Endothelial cell (in vitro differentiated cells): Measurements from ENCODE around the gene FEM1C. TPM values are rescaled to one million over a fixed set of nuclear protein-coding genes. Genes with fewer than 3 reads are reported as not detected.

ENCODE experiments used
- DNase-seq: peaks from one replicate; pipeline ENCODE4 v3.0.0; 2021; ENCODE audit warnings: low spot score
- H3K27ac Mint-ChIP-seq: one replicate; pipeline ENCODE4 v1.8.0; 2021; ENCODE audit warnings: mixed read lengths, inconsistent platforms; ENCODE audit not compliant: unreplicated experiment
- H3K27me3 Mint-ChIP-seq: one replicate; pipeline ENCODE4 v1.8.0; 2021; ENCODE audit warnings: mild to moderate bottlenecking, moderate library complexity, mixed read lengths, inconsistent platforms; ENCODE audit not compliant: unreplicated experiment
- H3K36me3 Mint-ChIP-seq: one replicate; pipeline ENCODE4 v1.8.0; 2021; ENCODE audit warnings: mild to moderate bottlenecking, low read depth, mixed read lengths, inconsistent platforms; ENCODE audit not compliant: unreplicated experiment
- H3K4me1 Mint-ChIP-seq: one replicate; pipeline ENCODE4 v1.8.0; 2021; ENCODE audit warnings: mild to moderate bottlenecking, mixed read lengths, inconsistent platforms; ENCODE audit not compliant: unreplicated experiment
- H3K4me3 Mint-ChIP-seq: one replicate; pipeline ENCODE4 v1.8.0; 2021; ENCODE audit warnings: mild to moderate bottlenecking, mixed read lengths, inconsistent platforms; ENCODE audit not compliant: unreplicated experiment
- H3K9me3 Mint-ChIP-seq: one replicate; pipeline ENCODE4 v1.8.0; 2021; ENCODE audit warnings: mixed read lengths, inconsistent platforms; ENCODE audit not compliant: unreplicated experiment
- total RNA-seq: library from RNA; stranded (reverse); fragmentation: NEBNext Ultra II Directional; extraction: Animal tissue kit (Norgen Biotek cat#: 25700); gene quantifications from one replicate; pipeline ENCODE4 v1.2.1, GENCODE V29; 2021; ENCODE audit not compliant: unreplicated experiment
- TF ChIP-seq, protein P1 (sequence below): fragments of 200-600 bp; sonication (generic); IDR thresholded peaks from one replicate; pipeline ENCODE4 v1.5.0; 2021; ENCODE audit warnings: antibody characterized with exemption; ENCODE audit not compliant: unreplicated experiment

The FEM1C gene
- total RNA-seq, 1 donor from 2014 or later: 16.8 TPM

DNA sequence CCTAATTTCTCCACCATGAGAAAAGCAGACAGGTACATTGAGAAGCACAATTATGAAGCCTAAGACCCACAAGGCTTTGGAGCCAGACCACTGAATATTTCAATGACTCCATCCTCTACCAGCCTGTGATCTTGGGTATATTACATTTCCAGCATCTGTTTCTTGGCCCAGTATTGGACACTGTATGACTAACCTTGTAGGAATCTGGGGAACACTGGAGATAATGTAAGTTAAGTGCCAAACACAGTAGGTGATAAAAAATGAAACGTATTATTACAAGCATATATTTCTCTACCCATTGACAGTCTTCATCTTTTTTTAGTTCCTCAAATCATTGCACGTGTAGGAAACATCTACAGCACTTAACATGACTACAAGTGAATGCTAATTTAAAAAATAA lies 28.6 kb upstream of the FEM1C start:
- H3K9me3 Mint-ChIP-seq: no peaks in the 10 kb centered on the region
- DNase-seq: no peak
- no peak overlapping the region for H3K27ac Mint-ChIP-seq
- H3K4me3 Mint-ChIP-seq: no peak overlapping the region
- no peaks in the 10 kb centered on the region for H3K27me3 Mint-ChIP-seq
- TF ChIP-seq, protein P1, sequence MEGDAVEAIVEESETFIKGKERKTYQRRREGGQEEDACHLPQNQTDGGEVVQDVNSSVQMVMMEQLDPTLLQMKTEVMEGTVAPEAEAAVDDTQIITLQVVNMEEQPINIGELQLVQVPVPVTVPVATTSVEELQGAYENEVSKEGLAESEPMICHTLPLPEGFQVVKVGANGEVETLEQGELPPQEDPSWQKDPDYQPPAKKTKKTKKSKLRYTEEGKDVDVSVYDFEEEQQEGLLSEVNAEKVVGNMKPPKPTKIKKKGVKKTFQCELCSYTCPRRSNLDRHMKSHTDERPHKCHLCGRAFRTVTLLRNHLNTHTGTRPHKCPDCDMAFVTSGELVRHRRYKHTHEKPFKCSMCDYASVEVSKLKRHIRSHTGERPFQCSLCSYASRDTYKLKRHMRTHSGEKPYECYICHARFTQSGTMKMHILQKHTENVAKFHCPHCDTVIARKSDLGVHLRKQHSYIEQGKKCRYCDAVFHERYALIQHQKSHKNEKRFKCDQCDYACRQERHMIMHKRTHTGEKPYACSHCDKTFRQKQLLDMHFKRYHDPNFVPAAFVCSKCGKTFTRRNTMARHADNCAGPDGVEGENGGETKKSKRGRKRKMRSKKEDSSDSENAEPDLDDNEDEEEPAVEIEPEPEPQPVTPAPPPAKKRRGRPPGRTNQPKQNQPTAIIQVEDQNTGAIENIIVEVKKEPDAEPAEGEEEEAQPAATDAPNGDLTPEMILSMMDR: no peak
- peaks cover 4% of the 10 kb centered on the region for H3K4me1 Mint-ChIP-seq
- H3K36me3 Mint-ChIP-seq: no peaks in the 10 kb centered on the region

DNA sequence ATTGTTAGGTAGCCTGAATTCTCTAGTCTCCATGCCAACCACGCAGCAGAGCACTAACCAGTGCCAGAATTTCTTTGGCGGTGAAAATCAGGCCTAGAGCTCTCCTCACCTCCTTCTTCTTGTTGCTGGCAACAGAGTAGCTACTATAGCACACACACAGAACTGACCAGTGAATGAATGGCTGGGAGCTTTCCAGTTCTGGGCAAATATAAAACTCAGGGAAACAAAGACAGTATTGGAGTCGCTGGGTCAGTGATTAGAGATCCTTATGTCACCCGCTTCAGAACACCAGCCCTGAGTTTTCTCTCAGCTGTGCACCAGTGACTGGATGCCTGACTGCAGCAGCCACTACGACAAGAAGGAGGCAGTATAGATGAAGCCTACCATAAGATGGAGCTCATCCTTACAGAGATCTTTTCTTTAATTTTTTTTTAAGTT lies 26.9 kb upstream of the FEM1C start:
- DNase-seq: no peak
- no peaks in the 10 kb centered on the region for H3K9me3 Mint-ChIP-seq
- no peak overlapping the region for H3K27ac Mint-ChIP-seq
- TF ChIP-seq, protein P1: no peak
- no peaks in the 10 kb centered on the region for H3K27me3 Mint-ChIP-seq
- H3K4me1 Mint-ChIP-seq: peaks cover 4% of the 10 kb centered on the region
- H3K4me3 Mint-ChIP-seq: no peak overlapping the region
- H3K36me3 Mint-ChIP-seq: no peaks in the 10 kb centered on the region

GRCh38 chr5:115568668-115569067 lies 24.1 kb upstream of the FEM1C start:
- no peak for DNase-seq
- no peaks in the 10 kb centered on the region for H3K4me1 Mint-ChIP-seq
- no peaks in the 10 kb centered on the region for H3K36me3 Mint-ChIP-seq
- TF ChIP-seq, protein P1: no peak
- no peak overlapping the region for H3K4me3 Mint-ChIP-seq
- H3K27me3 Mint-ChIP-seq: no peaks in the 10 kb centered on the region
- no peaks in the 10 kb centered on the region for H3K9me3 Mint-ChIP-seq
- no peak overlapping the region for H3K27ac Mint-ChIP-seq

DNA sequence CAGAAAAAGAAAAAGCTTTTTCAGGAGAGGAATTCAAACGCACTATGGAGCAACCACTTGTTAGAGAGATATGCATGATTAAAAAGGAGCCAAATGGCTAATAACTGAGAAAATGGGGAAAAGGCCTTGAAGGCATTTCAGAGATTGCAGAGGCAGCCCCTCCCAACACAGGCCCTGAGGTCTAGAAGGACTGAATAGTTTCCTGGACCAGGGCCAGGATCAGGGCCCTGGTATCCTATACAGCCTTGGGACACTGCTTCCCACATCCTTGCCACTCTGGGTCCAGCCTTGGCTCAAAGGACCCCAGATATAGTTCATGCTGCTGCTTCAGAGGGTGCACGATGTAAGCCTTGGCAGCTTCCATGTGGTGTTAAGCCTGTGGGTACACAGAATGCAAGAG lies 20.7 kb upstream of the FEM1C start:
- H3K27ac Mint-ChIP-seq: no peak overlapping the region
- H3K4me3 Mint-ChIP-seq: no peak overlapping the region
- TF ChIP-seq, protein P1: no peak
- H3K27me3 Mint-ChIP-seq: peaks cover 4% of the 10 kb centered on the region
- no peaks in the 10 kb centered on the region for H3K36me3 Mint-ChIP-seq
- DNase-seq: no peak
- H3K9me3 Mint-ChIP-seq: no peaks in the 10 kb centered on the region
- no peaks in the 10 kb centered on the region for H3K4me1 Mint-ChIP-seq

GRCh38 chr5:115561176-115561575 lies 16.6 kb upstream of the FEM1C start:
- H3K4me1 Mint-ChIP-seq: peaks cover 17% of the 10 kb centered on the region
- H3K36me3 Mint-ChIP-seq: no peaks in the 10 kb centered on the region

More at GRCh38 chr5:115561176-115561575, 16.6 kb upstream of the FEM1C start:
- Mint-ChIP-seq H3K27ac (no peak overlapping the region), H3K9me3 (no peaks in the 10 kb centered on the region), H3K27me3 (peaks cover 5% of the 10 kb centered on the region), H3K4me3 (no peak overlapping the region)
- DNase-seq: no peak
- TF ChIP-seq, protein P1: no peak
